Smooth muscle cell (in vitro differentiated cells): ENCODE measurements around the gene BICC1. TPM values are rescaled to one million over a fixed set of nuclear protein-coding genes. Genes with fewer than 3 reads are reported as not detected.

Experiments used
- DNase-seq: peaks from one replicate; lab custom pipeline; 2025; ENCODE audit not compliant: unreplicated experiment; lab: John Stamatoyannopoulos, UW
- H2AFZ ChIP-seq: fragments of 200-600 bp; sonication (generic); 2 replicates; pipeline ENCODE4 v1.6.0; 2016; ENCODE audit warnings: antibody characterized with exemption, low read depth, mild to moderate bottlenecking
- H3F3A ChIP-seq: fragments of 200-600 bp; sonication (generic); 2 replicates; pipeline ENCODE4 v1.6.0; 2017; ENCODE audit warnings: antibody characterized with exemption, low read depth
- H3K27ac ChIP-seq: fragments of 200-600 bp; sonication (generic); 2 replicates; pipeline ENCODE4 v1.5.1; 2016; ENCODE audit warnings: low read depth, mild to moderate bottlenecking
- H3K27me3 ChIP-seq: fragments of 200-600 bp; sonication (generic); 2 replicates; pipeline ENCODE4 v1.6.1; 2016; ENCODE audit warnings: low read depth, mild to moderate bottlenecking
- H3K36me3 ChIP-seq: fragments of 200-600 bp; sonication (generic); 2 replicates; pipeline ENCODE4 v1.5.1; 2016; ENCODE audit warnings: low read depth
- H3K4me1 ChIP-seq: fragments of 200-600 bp; sonication (generic); 2 replicates; pipeline ENCODE4 v1.5.1; 2016; ENCODE audit warnings: low read depth
- H3K4me2 ChIP-seq: fragments of 200-600 bp; sonication (generic); 2 replicates; pipeline ENCODE4 v1.6.0; 2016; ENCODE audit warnings: mild to moderate bottlenecking
- H3K4me3 ChIP-seq: fragments of 200-600 bp; sonication (generic); 2 replicates; pipeline ENCODE4 v1.5.1; 2016; ENCODE audit warnings: mild to moderate bottlenecking
- H3K79me2 ChIP-seq: fragments of 200-600 bp; sonication (generic); 2 replicates; pipeline ENCODE4 v1.6.0; 2016; ENCODE audit warnings: low read depth, mild to moderate bottlenecking
- H3K9ac ChIP-seq: fragments of 200-600 bp; sonication (generic); 2 replicates; pipeline ENCODE4 v1.6.0; 2016; ENCODE audit warnings: low read depth
- H3K9me3 ChIP-seq: fragments of 200-600 bp; sonication (generic); replicated peaks from 2 replicates; pipeline ENCODE4 v1.5.1; 2016; ENCODE audit warnings: low read depth
- H4K20me1 ChIP-seq: fragments of 200-600 bp; sonication (generic); 2 replicates; pipeline ENCODE4 v1.6.0; 2016; ENCODE audit warnings: low read depth
- CTCF ChIP-seq: fragments of 200-600 bp; sonication (generic); IDR thresholded peaks from 2 replicates; pipeline ENCODE4 v1.5.1; 2017; ENCODE audit warnings: borderline replicate concordance, mild to moderate bottlenecking, antibody characterized with exemption; ENCODE audit not compliant: insufficient read depth, poor library complexity, severe bottlenecking
- WGBS: methylation state at CpG from one replicate; pipeline ENCODE4 v1.1.7; 2016; ENCODE audit warnings: low lambda C conversion rate; 5-methylcytosine and 5-hydroxymethylcytosine counted together
- polyA plus RNA-seq: library from polyadenylated mRNA; unstranded; fragments of >200 nt; fragmentation: Nextera tagmentation; extraction: Ambion mirVana; gene quantifications from 2 replicates; pipeline ENCODE4 v1.2.1, GENCODE V29; 2016
- total RNA-seq: library from RNA; depleted of rRNA; stranded (reverse); fragments of >200 nt; gene quantifications from 2 replicates; pipeline ENCODE4 v1.2.3, GENCODE V29; 2014

Gene BICC1
- total and polyA plus RNA-seq, 2 experiments from 2014 or later: 7.9 to 23.0 TPM

DNA sequence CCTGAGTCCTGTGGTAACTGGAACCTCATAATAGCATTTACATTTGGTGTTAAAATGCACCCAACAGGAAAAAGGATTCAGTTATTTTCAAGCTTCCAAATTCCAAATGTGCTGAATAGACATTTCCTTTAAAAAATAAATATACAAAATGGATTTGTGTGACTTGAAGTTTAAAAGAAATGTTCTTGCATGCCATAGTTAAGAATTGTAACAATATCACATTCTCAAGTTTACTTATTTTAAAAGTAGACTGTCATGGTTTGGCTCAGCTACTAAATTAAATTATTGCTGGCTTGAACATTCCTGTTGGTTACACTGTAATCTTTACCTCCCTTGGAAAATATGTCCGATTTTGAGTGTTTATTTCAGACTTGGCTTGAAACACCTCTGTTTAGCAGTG, 31.5 kb downstream of the BICC1 start:
- Histone ChIP-seq H3K27ac (no peak overlapping the region), H3K36me3 (no peaks in the 10 kb centered on the region), H3K9ac (no peak overlapping the region), H3F3A (no peaks in the 10 kb centered on the region), H3K4me2 (no peak overlapping the region), H3K27me3 (no peaks in the 10 kb centered on the region), H2AFZ (no peak overlapping the region), H3K4me3 (no peak overlapping the region), H3K4me1 (no peaks in the 10 kb centered on the region), H3K9me3 (no peaks in the 10 kb centered on the region), H3K79me2 (peaks cover 9% of the 10 kb centered on the region), H4K20me1 (peaks cover 43% of the 10 kb centered on the region)
- TF ChIP-seq CTCF: no peak
- no peak for DNase-seq
- 86% methylated on average over 1 of the region's 1 CpG for WGBS

- Histone ChIP-seq H3K27me3 (no peaks in the 10 kb centered on the region), H2AFZ (no peak overlapping the region), H3K4me1 (no peaks in the 10 kb centered on the region), H3F3A (no peaks in the 10 kb centered on the region), H4K20me1 (peaks cover 55% of the 10 kb centered on the region), H3K4me3 (no peak overlapping the region), H3K79me2 (peaks cover 19% of the 10 kb centered on the region), H3K9ac (no peak overlapping the region), H3K27ac (no peak overlapping the region), H3K9me3 (no peaks in the 10 kb centered on the region), H3K36me3 (no peaks in the 10 kb centered on the region), H3K4me2 (no peak overlapping the region)
- DNase-seq: no peak
- WGBS: 86% methylated on average over 4 of the region's 4 CpGs
- TF ChIP-seq CTCF: no peak
Measured at GRCh38 chr10:58545427-58545826, 32.8 kb downstream of the BICC1 start.

GRCh38 chr10:58546137-58546536, 33.5 kb downstream of the BICC1 start:
- Histone ChIP-seq H3K4me3 (no peak overlapping the region), H2AFZ (no peak overlapping the region), H3K36me3 (no peaks in the 10 kb centered on the region), H3F3A (no peaks in the 10 kb centered on the region), H3K9ac (no peak overlapping the region), H3K27me3 (no peaks in the 10 kb centered on the region), H3K4me1 (no peaks in the 10 kb centered on the region), H3K9me3 (no peaks in the 10 kb centered on the region), H4K20me1 (peaks cover 62% of the 10 kb centered on the region), H3K27ac (no peak overlapping the region), H3K4me2 (no peak overlapping the region), H3K79me2 (peaks cover 26% of the 10 kb centered on the region)
- no peak for TF ChIP-seq CTCF
- 91% methylated on average over 1 of the region's 1 CpG for WGBS
- DNase-seq: no peak

DNA sequence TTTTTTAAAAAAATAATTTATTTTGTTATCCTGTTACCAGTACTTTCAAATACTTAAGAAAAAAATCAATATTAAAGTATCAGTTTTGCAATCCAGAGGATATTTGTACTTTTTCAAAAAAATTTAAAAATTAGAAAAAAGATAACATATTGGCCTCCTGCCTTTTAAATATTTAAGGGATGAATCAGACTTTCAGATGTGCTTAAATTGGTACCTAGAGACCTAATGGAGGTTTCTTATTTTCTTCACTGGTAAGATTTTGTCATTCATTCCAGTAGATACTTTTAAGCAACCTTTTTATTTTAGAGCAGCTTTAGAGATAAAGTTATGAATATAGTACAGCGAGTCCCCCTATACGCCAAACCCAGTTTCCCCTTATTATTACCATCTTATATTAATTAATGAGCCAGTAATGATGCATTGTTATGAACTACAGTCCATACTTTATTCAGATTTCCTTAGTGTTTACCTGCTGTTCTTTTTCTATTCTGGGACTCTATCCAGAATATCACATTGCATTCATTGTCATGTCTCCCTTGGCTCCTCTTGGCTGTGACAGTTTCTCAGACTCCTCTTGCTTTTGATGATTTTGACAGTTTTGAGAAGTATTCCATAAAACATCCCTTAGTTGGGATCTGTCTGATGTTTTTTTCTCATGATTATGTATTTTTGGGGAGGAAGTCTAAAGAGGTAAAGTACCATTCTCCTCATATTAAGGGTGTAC, 34.2 kb downstream of the BICC1 start:
- H4K20me1 ChIP-seq: peaks cover 62% of the 10 kb centered on the region

More for the DNA sequence above, 34.2 kb downstream of the BICC1 start:
- no peaks in the 10 kb centered on the region for H3F3A ChIP-seq
- H3K79me2 ChIP-seq: peaks cover 30% of the 10 kb centered on the region
- H3K36me3 ChIP-seq: no peaks in the 10 kb centered on the region
- no peaks in the 10 kb centered on the region for H3K9me3 ChIP-seq
- H3K9ac ChIP-seq: no peak overlapping the region
- no peaks in the 10 kb centered on the region for H3K4me1 ChIP-seq
- TF ChIP-seq CTCF: no peak
- no peak for DNase-seq
- H2AFZ ChIP-seq: no peak overlapping the region
- H3K27ac ChIP-seq: no peak overlapping the region
- H3K4me2 ChIP-seq: no peak overlapping the region
- no peak overlapping the region for H3K4me3 ChIP-seq
- WGBS: 96% methylated on average over 2 of the region's 2 CpGs
- H3K27me3 ChIP-seq: no peaks in the 10 kb centered on the region
